Measurements from ENCODE around the gene NAT10. TPM values are rescaled to one million over a fixed set of nuclear protein-coding genes. Genes with fewer than 3 reads are reported as not detected.
"Not testable (repeated sequence)": the region's sequence is repeated elsewhere in the genome, so short reads cannot be mapped to it uniquely, and the experiment has no call there.

NAT10 gene
- total RNA-seq (21.5 TPM), polyA plus RNA-seq (ENCODE audit: insufficient read depth in 1 of 8, insufficient read length in 8 of 8, low replicate concordance in 1 of 8) (10 to 100 TPM; 30.3 to 39.0 (median 32.6) TPM)
- long read RNA-seq, donor 1, partial matches to known transcripts: 0 of 2 reads
- long read RNA-seq, donor 1, other reads (novel, unspliced or antisense): 0 of 2 reads
- long read RNA-seq, donor 2: 0 reads
- long read RNA-seq, donor 3, full-length matches to known transcripts: 1 of 1 reads
- long read RNA-seq, donor 3, partial matches to known transcripts: 0 of 1 reads
- long read RNA-seq, donor 3, other reads (novel, unspliced or antisense): 0 of 1 reads
- long read RNA-seq, donor 4, full-length matches to known transcripts: 1 of 1 reads
- long read RNA-seq, donor 4, partial matches to known transcripts: 0 of 1 reads
- long read RNA-seq, donor 4, other reads (novel, unspliced or antisense): 0 of 1 reads
- long read RNA-seq, donor 5, full-length matches to known transcripts: 3 of 16 reads
- long read RNA-seq, donor 5, partial matches to known transcripts: 13 of 16 reads
- long read RNA-seq, donor 5, other reads (novel, unspliced or antisense): 0 of 16 reads
- long read RNA-seq, donor 6, full-length matches to known transcripts: 2 of 24 reads
- long read RNA-seq, donor 6, partial matches to known transcripts: 22 of 24 reads
- long read RNA-seq, donor 6, other reads (novel, unspliced or antisense): 0 of 24 reads
- long read RNA-seq, donor 7, full-length matches to known transcripts: 1 of 1 reads
- long read RNA-seq, donor 7, partial matches to known transcripts: 0 of 1 reads
- long read RNA-seq, donor 7, other reads (novel, unspliced or antisense): 0 of 1 reads
- long read RNA-seq, donor 8, full-length matches to known transcripts: 1 of 1 reads
- long read RNA-seq, donor 8, partial matches to known transcripts: 0 of 1 reads
- long read RNA-seq, donor 8, other reads (novel, unspliced or antisense): 0 of 1 reads
- long read RNA-seq, donor 9, full-length matches to known transcripts: 2 of 2 reads
- long read RNA-seq, donor 9, partial matches to known transcripts: 0 of 2 reads
- long read RNA-seq, donor 9, other reads (novel, unspliced or antisense): 0 of 2 reads
- long read RNA-seq, donor 10, full-length matches to known transcripts: 4 of 4 reads
- long read RNA-seq, donor 10, partial matches to known transcripts: 0 of 4 reads
- long read RNA-seq, donor 10, other reads (novel, unspliced or antisense): 0 of 4 reads
- long read RNA-seq, donor 11, full-length matches to known transcripts: 1 of 1 reads
- long read RNA-seq, donor 11, partial matches to known transcripts: 0 of 1 reads
- long read RNA-seq, donor 11, other reads (novel, unspliced or antisense): 0 of 1 reads

GRCh38 chr11:34105079-34105956 is at the start of gene NAT10:
TSS of gene NAT10 (plus strand) at chr11:34105629. CDS start at chr11:34108226, 2,597 bp downstream.
- peak within 1 kb of the TSS; percentile 98 for H3K27ac ChIP-seq (ENCODE audit: low read length)
- WGBS (ENCODE audit: insufficient coverage): under 1% methylated on average over 51 of the region's 55 CpGs
- peaks cover 23% of the 10 kb centered on the region for H3K36me3 ChIP-seq (ENCODE audit: control insufficient read depth, insufficient read depth, low read length)
- peak within 1 kb of the TSS; percentile 75 for H3K4me3 ChIP-seq (ENCODE audit: low read length)
- peak; percentile 99 for DNase-seq
- peaks cover 11% of the 10 kb centered on the region for H3K4me1 ChIP-seq (ENCODE audit: control insufficient read depth, insufficient read depth, low read length)
- H3K27me3 ChIP-seq (ENCODE audit: control insufficient read depth, insufficient read depth, low read length): no peaks in the 10 kb centered on the region
- H3K9me3 ChIP-seq (replicated peaks; ENCODE audit: control insufficient read depth, low read depth, low read length): no peaks in the 10 kb centered on the region

DNA sequence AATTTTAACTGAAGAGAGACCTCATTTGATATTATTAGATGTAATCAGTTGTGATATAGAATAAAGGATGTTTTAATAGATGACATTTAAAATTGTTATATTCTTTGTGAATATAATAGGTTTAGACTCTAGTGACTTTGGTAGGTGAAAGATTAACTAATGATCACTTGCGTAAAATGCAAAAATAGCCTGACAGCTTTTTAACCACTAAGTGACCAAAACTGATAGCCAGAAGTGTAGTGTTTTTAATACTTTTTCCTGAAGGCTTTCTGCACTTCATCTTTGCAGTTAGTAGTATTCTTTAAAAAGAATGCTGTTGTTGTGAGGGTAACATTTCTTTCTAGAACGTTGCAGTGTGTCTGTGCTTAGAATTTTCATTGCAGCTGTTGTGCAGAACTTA is 48.8 kb upstream of the NAT10 start:
- Histone ChIP-seq H3K9me3 (replicated peaks; ENCODE audit: control insufficient read depth, low read depth, low read length) (no peaks in the 10 kb centered on the region), H3K36me3 (ENCODE audit: control insufficient read depth, insufficient read depth, low read length) (peaks cover 14% of the 10 kb centered on the region), H3K4me1 (ENCODE audit: control insufficient read depth, insufficient read depth, low read length) (peaks cover 5% of the 10 kb centered on the region), H3K27me3 (ENCODE audit: control insufficient read depth, insufficient read depth, low read length) (no peaks in the 10 kb centered on the region), H3K27ac (ENCODE audit: low read length) (no peak overlapping the region), H3K4me3 (ENCODE audit: low read length) (no peak overlapping the region)
- no peak for DNase-seq
- no CpG with 5 or more reads among the region's 2 CpGs for WGBS (ENCODE audit: insufficient coverage)

DNA sequence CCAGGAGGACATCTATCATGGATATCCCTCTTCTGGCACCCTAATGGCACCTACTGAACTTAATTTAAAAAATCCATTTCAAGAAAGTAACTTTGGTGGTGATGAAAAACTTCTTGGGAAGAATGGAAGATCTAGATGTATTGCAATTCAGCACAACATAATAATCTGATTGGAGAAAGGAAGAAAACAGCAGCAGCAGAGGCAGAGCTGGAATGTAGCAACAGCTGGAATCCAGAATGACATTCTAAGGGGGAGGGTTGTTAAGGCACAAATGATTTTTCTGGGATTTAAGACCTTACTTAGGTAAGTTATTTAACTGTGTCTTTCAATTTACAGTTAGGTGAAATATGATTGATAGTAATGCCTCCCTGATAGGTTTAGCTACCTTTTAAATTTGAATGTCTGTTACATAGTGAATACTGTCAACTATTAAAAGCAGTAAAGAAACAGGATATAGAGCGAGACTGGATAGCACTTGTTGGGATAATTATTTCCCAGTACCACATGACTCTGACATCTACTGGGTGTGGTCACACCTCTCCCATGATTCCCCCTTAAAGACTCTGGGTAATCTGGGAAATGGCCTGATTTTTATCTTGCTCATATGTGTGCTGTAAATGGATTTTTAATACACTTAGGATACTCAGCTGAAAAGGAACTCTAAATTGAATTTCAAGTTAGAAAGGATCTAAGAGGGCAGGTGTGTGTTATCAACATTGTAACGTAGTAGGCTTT is 42.2 kb upstream of the NAT10 start:
- H3K36me3 ChIP-seq (ENCODE audit: control insufficient read depth, insufficient read depth, low read length): peaks cover 16% of the 10 kb centered on the region
- WGBS (ENCODE audit: insufficient coverage): no CpG with 5 or more reads among the region's 2 CpGs
- no peak overlapping the region for H3K27ac ChIP-seq (ENCODE audit: low read length)
- no peaks in the 10 kb centered on the region for H3K4me1 ChIP-seq (ENCODE audit: control insufficient read depth, insufficient read depth, low read length)
- no peaks in the 10 kb centered on the region for H3K27me3 ChIP-seq (ENCODE audit: control insufficient read depth, insufficient read depth, low read length)
- H3K4me3 ChIP-seq (ENCODE audit: low read length): no peak overlapping the region
- DNase-seq: no peak
- H3K9me3 ChIP-seq (replicated peaks; ENCODE audit: control insufficient read depth, low read depth, low read length): no peaks in the 10 kb centered on the region

DNA sequence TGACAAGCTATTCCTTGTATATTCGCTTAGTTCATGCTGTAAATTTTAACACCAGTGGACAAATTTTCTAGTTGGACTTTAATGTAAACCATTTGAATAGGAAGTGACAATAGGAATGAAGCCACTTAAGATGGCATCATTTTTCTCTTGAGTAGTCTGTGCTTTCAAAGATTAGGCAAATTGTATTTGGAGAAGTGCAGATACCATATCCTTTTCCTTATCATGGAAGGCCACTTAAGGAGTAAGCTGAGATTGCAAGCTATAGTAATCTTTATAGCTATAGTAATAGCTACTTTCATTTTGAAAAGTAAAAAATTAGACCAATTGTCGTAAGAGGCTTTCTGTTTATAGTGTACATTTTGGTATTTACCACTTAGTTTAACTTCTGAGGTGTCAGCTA is 41.1 kb upstream of the NAT10 start:
- Histone ChIP-seq H3K9me3 (replicated peaks; ENCODE audit: control insufficient read depth, low read depth, low read length) (no peaks in the 10 kb centered on the region), H3K27ac (ENCODE audit: low read length) (no peak overlapping the region), H3K4me1 (ENCODE audit: control insufficient read depth, insufficient read depth, low read length) (no peaks in the 10 kb centered on the region), H3K27me3 (ENCODE audit: control insufficient read depth, insufficient read depth, low read length) (no peaks in the 10 kb centered on the region), H3K36me3 (ENCODE audit: control insufficient read depth, insufficient read depth, low read length) (peaks cover 16% of the 10 kb centered on the region), H3K4me3 (ENCODE audit: low read length) (no peak overlapping the region)
- DNase-seq: no peak
- no CpG with 5 or more reads among the region's 2 CpGs for WGBS (ENCODE audit: insufficient coverage)

GRCh38 chr11:34065505-34066203 is 39.8 kb upstream of the NAT10 start:
- H3K9me3 ChIP-seq (replicated peaks; ENCODE audit: control insufficient read depth, low read depth, low read length): no peaks in the 10 kb centered on the region
- H3K27ac ChIP-seq (ENCODE audit: low read length): no peak overlapping the region
- H3K4me1 ChIP-seq (ENCODE audit: control insufficient read depth, insufficient read depth, low read length): no peaks in the 10 kb centered on the region
- H3K27me3 ChIP-seq (ENCODE audit: control insufficient read depth, insufficient read depth, low read length): no peaks in the 10 kb centered on the region
- peaks cover 16% of the 10 kb centered on the region for H3K36me3 ChIP-seq (ENCODE audit: control insufficient read depth, insufficient read depth, low read length)
- H3K4me3 ChIP-seq (ENCODE audit: low read length): no peak overlapping the region
- 86% methylated on average over 4 of the region's 6 CpGs for WGBS (ENCODE audit: insufficient coverage)
- no peak for DNase-seq

GRCh38 chr11:34066766-34067165 is 38.7 kb upstream of the NAT10 start:
- not testable (repeated sequence) for DNase-seq; H3K9me3 ChIP-seq (replicated peaks; ENCODE audit: control insufficient read depth, low read depth, low read length); H3K27me3 ChIP-seq (ENCODE audit: control insufficient read depth, insufficient read depth, low read length); H3K4me1 ChIP-seq (ENCODE audit: control insufficient read depth, insufficient read depth, low read length); H3K4me3 ChIP-seq (ENCODE audit: low read length); H3K27ac ChIP-seq (ENCODE audit: low read length)
- H3K36me3 ChIP-seq (ENCODE audit: control insufficient read depth, insufficient read depth, low read length): peaks cover 10% of the 10 kb centered on the region
- WGBS (ENCODE audit: insufficient coverage): 95% methylated on average over 7 of the region's 8 CpGs

DNA sequence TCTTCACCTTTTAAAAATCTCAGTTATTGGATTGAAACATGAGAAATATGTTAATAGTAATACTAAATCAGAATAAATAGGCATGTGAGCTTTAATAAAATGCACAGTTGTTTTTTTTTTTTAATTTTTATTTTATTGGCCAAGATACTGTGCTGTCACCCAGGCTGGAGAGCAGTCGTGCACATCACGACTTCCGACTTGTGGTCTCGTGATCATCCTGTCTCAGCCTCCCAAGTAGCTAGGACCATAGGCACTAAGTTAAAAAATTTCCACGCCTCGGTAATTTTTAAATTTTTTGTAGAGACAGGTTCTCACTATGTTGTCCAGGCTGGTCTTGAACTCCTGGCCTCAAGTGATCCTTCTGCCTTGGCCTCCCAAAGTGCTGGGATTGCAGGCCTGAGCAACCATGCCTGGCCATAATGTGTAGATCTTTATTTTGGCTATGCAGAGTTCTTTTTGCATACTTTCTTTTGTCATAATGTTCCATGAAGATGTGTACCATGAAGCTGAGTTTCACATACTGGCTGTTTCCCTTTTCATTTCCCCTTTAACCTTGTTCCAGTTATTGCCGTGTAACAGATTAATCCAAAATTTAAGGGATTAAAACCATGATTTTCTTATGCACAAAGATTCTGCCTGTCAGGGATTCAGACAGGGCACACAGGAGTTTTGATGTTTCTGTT is 37.9 kb upstream of the NAT10 start:
- DNase-seq: no peak
- Histone ChIP-seq H3K9me3 (replicated peaks; ENCODE audit: control insufficient read depth, low read depth, low read length) (no peaks in the 10 kb centered on the region), H3K36me3 (ENCODE audit: control insufficient read depth, insufficient read depth, low read length) (peaks cover 9% of the 10 kb centered on the region), H3K27me3 (ENCODE audit: control insufficient read depth, insufficient read depth, low read length) (no peaks in the 10 kb centered on the region), H3K27ac (ENCODE audit: low read length) (no peak overlapping the region), H3K4me1 (ENCODE audit: control insufficient read depth, insufficient read depth, low read length) (no peaks in the 10 kb centered on the region), H3K4me3 (ENCODE audit: low read length) (no peak overlapping the region)
- 83% methylated on average over 1 of the region's 7 CpGs for WGBS (ENCODE audit: insufficient coverage)

GRCh38 chr11:34068111-34068510 is 37.3 kb upstream of the NAT10 start:
- Histone ChIP-seq H3K9me3 (replicated peaks; ENCODE audit: control insufficient read depth, low read depth, low read length) (no peaks in the 10 kb centered on the region), H3K4me1 (ENCODE audit: control insufficient read depth, insufficient read depth, low read length) (no peaks in the 10 kb centered on the region), H3K27me3 (ENCODE audit: control insufficient read depth, insufficient read depth, low read length) (no peaks in the 10 kb centered on the region), H3K4me3 (ENCODE audit: low read length) (no peak overlapping the region), H3K27ac (ENCODE audit: low read length) (no peak overlapping the region), H3K36me3 (ENCODE audit: control insufficient read depth, insufficient read depth, low read length) (peaks cover 9% of the 10 kb centered on the region)
- DNase-seq: peak; percentile 21
- no CpG with 5 or more reads among the region's 2 CpGs for WGBS (ENCODE audit: insufficient coverage)

All from muscle of leg (tissue), 16 donors.